Tibial artery (tissue), 4 donors: ENCODE results near the gene FAM120C.

Experiments used
- DNase-seq, 2 donors: peaks; one replicate each; pipeline ENCODE4 v3.0.0-alpha.2; 2019
- H3K27ac ChIP-seq, 2 donors: fragments of 200-600 bp; sonication (generic) in 1 of 2; 1 replicate in 1 of 2; 2 replicates in 1 of 2; pipeline ENCODE4 v1.5.1; 2018 to 2019; ENCODE audit warnings: mild to moderate bottlenecking in 1 of 2
- H3K27me3 ChIP-seq, 2 donors: fragments of 200-600 bp; sonication (generic) in 1 of 2; one replicate each; pipeline versions ENCODE4 v1.5.1 to v1.6.0; 2016 to 2019
- H3K36me3 ChIP-seq, 3 donors: fragments of 200-600 bp; sonication (generic) in 2 of 3; one replicate each; pipeline ENCODE4 v1.5.1; 2016 to 2019; ENCODE audit warnings: mild to moderate bottlenecking in 2 of 3
- H3K4me1 ChIP-seq, 4 donors: fragments of 200-600 bp; sonication (generic) in 2 of 4; 1 replicate in 3 of 4; 2 replicates in 1 of 4; pipeline ENCODE4 v1.5.1; 2016 to 2019
- H3K4me3 ChIP-seq, 2 donors: fragments of 200-600 bp; sonication (generic) in 1 of 2; 1 replicate in 1 of 2; 2 replicates in 1 of 2; pipeline ENCODE4 v1.5.1; 2018 to 2019; ENCODE audit warnings: mild to moderate bottlenecking in 2 of 2
- H3K9me3 ChIP-seq, 3 donors: fragments of 200-600 bp; sonication (generic) in 1 of 3; one replicate each; pipeline ENCODE4 v1.5.1; 2016 to 2019
- CTCF ChIP-seq, 2 experiments: fragments of 200-600 bp in 1 of 2; fragments of 450-650 bp in 1 of 2; IDR thresholded peaks; one replicate each; pipeline ENCODE4 v1.5.1; 2017 to 2019; ENCODE audit warnings: antibody characterized with exemption in 2 of 2, mild to moderate bottlenecking in 1 of 2, moderate library complexity in 1 of 2
- intact Hi-C: fragments of 100-400 bp; cut with DNase I; formaldehyde crosslinking; loops from one replicate; pipeline ENCODE4 v1.15.0; 2023; ENCODE audit warnings: low total_unique reads

The FAM120C gene

GRCh38 chrX:54182864-54183613 lies at the start of gene FAM120C:
Gene FAM120C, minus strand, starts transcription at chrX:54183254. Its CDS starts 56 bp downstream, at chrX:54183198.
- no peak for TF ChIP-seq CTCF (IDR thresholded peaks at IDR 0.05)
- H3K4me1 ChIP-seq = peaks cover 0 to 32% (median 7%) of the 10 kb centered on the region in 4 donors
- intact Hi-C loops = loop anchor here (10.0 kb wide), 1 partner anchor 138 kb away; the partner anchor contains the start of gene PHF8
- H3K36me3 ChIP-seq = no peaks in the 10 kb centered on the region
- peak within 1 kb of the TSS; percentile 92 for H3K4me3 ChIP-seq
- H3K27me3 ChIP-seq = no peaks in the 10 kb centered on the region
- H3K27ac ChIP-seq = peak within 1 kb of the TSS; percentile 87 to 95
- DNase-seq = peak; percentile 49 to 84
- H3K9me3 ChIP-seq = no peaks in the 10 kb centered on the region

- Histone ChIP-seq H3K9me3 (no peaks in the 10 kb centered on the region), H3K27ac (no peak overlapping the region), H3K4me1 (no peaks in the 10 kb centered on the region), H3K27me3 (no peaks in the 10 kb centered on the region), H3K4me3 (no peak overlapping the region), H3K36me3 (no peaks in the 10 kb centered on the region)
- no peak for DNase-seq
- TF ChIP-seq CTCF (IDR thresholded peaks at IDR 0.05) = no peak
- intact Hi-C loops = no loop called here
Observed at GRCh38 chrX:54230435-54231148, 47.5 kb upstream of the FAM120C start.

GRCh38 chrX:54223581-54223980 lies 40.5 kb upstream of the FAM120C start:
- no peak for TF ChIP-seq CTCF (IDR thresholded peaks at IDR 0.05)
- Histone ChIP-seq H3K4me3 (no peak overlapping the region), H3K9me3 (no peaks in the 10 kb centered on the region), H3K27me3 (no peaks in the 10 kb centered on the region), H3K36me3 (no peaks in the 10 kb centered on the region), H3K27ac (no peak overlapping the region), H3K4me1 (no peaks in the 10 kb centered on the region)
- intact Hi-C loops = no loop called here
- no peak for DNase-seq

GRCh38 chrX:54213603-54214002 lies 30.5 kb upstream of the FAM120C start:
- Histone ChIP-seq H3K36me3 (no peaks in the 10 kb centered on the region), H3K4me1 (no peaks in the 10 kb centered on the region), H3K27me3 (no peaks in the 10 kb centered on the region), H3K9me3 (no peaks in the 10 kb centered on the region), H3K4me3 (no peak overlapping the region), H3K27ac (no peak overlapping the region)
- intact Hi-C loops = no loop called here
- no peak for TF ChIP-seq CTCF (IDR thresholded peaks at IDR 0.05)
- no peak for DNase-seq

- Histone ChIP-seq H3K36me3 (no peaks in the 10 kb centered on the region), H3K4me3 (no peak overlapping the region), H3K9me3 (no peaks in the 10 kb centered on the region), H3K4me1 (no peaks in the 10 kb centered on the region), H3K27ac (no peak overlapping the region), H3K27me3 (no peaks in the 10 kb centered on the region)
- no peak for DNase-seq
- intact Hi-C loops = no loop called here
- no peak for TF ChIP-seq CTCF (IDR thresholded peaks at IDR 0.05)
Observed at GRCh38 chrX:54208531-54208930, 25.5 kb upstream of the FAM120C start.
